H1 (cell line): ENCODE measurements around the gene ABHD14A. TPM values are rescaled to one million over a fixed set of nuclear protein-coding genes. Genes with fewer than 3 reads are reported as not detected.

ENCODE experiments used
- CTCF ChIA-PET: fragments of 300-600 bp; sonication (Branson Sonifier 250); formaldehyde crosslinking; loops from one replicate; lab custom pipeline; 2021; ENCODE audit not compliant: partially characterized antibody; lab: Charles Lee
- POLR2A ChIA-PET: fragments of 300-600 bp; sonication (Branson Sonifier 250); formaldehyde crosslinking; loops from one replicate; lab custom pipeline; 2021; ENCODE audit warnings: inconsistent platforms; ENCODE audit not compliant: partially characterized antibody; lab: Charles Lee
- DNase-seq, 2 experiments: peaks; one replicate each; pipeline versions ENCODE4 v3.0.0 to v3.0.0-alpha.2; 2010 to 2022; ENCODE audit warnings: low spot score in 2 of 2, low read depth in 1 of 2, mixed read lengths in 1 of 2
- FAIRE-seq: peaks from 2 replicates; lab custom pipeline; 2011; peaks lifted over from hg19 to GRCh38; lab: Jason Lieb, UNC
- H2AFZ ChIP-seq: 2 replicates; pipeline ENCODE4 v1.8.1; 2012; ENCODE audit warnings: low read length, inconsistent platforms
- H2AK5ac ChIP-seq: 2 replicates; pipeline ENCODE4 v1.6.1; 2013; ENCODE audit warnings: low read depth, low read length
- H2BK120ac ChIP-seq: replicated peaks from 2 replicates; pipeline ENCODE3; 2013; ENCODE audit warnings: low read depth, low read length, inconsistent platforms
- H2BK12ac ChIP-seq: 2 replicates; pipeline ENCODE4 v1.6.1; 2013; ENCODE audit warnings: low read depth, low read length
- H2BK15ac ChIP-seq: 2 replicates; pipeline ENCODE4 v1.6.1; 2013; ENCODE audit warnings: low read length
- H2BK20ac ChIP-seq: 2 replicates; pipeline ENCODE4 v1.6.1; 2013; ENCODE audit warnings: low read length
- H2BK5ac ChIP-seq: 2 replicates; pipeline ENCODE4 v1.6.1; 2013; ENCODE audit warnings: low read depth, low read length
- H3K14ac ChIP-seq: 2 replicates; pipeline ENCODE4 v1.6.1; 2013; ENCODE audit warnings: inconsistent platforms; ENCODE audit not compliant: insufficient read length
- H3K18ac ChIP-seq: 2 replicates; pipeline ENCODE4 v1.6.1; 2013; ENCODE audit warnings: low read length; ENCODE audit errors: extremely low read depth
- H3K23ac ChIP-seq: 2 replicates; pipeline ENCODE4 v1.6.1; 2013; ENCODE audit warnings: inconsistent platforms; ENCODE audit not compliant: insufficient read length
- H3K23me2 ChIP-seq: 2 replicates; pipeline ENCODE4 v1.6.1; 2013; ENCODE audit warnings: low read depth, low read length
- H3K27ac ChIP-seq: 2 replicates; pipeline ENCODE4 v1.6.1; 2011; ENCODE audit warnings: low read depth, low read length, inconsistent platforms
- H3K27me3 ChIP-seq, 4 experiments: replicated peaks in 1 of 4; 1 replicate in 1 of 4; 2 replicates in 3 of 4; pipeline versions ENCODE4 v1.6.1 to v1.8.1; 2011 to 2013; ENCODE audit warnings: low read length in 3 of 4, mild to moderate bottlenecking in 3 of 4, inconsistent platforms in 2 of 4, mixed read lengths in 2 of 4, moderate library complexity in 1 of 4; ENCODE audit not compliant: control insufficient read depth in 3 of 4, insufficient read depth in 3 of 4; ENCODE audit errors: extremely low read depth in 1 of 4
- H3K36me3 ChIP-seq, 4 experiments: 2 replicates each; pipeline versions ENCODE4 v1.6.1 to v1.8.1; 2011 to 2013; ENCODE audit warnings: mild to moderate bottlenecking in 4 of 4, low read length in 3 of 4, moderate library complexity in 2 of 4, control low read depth in 1 of 4, inconsistent platforms in 1 of 4; ENCODE audit not compliant: insufficient read depth in 4 of 4, control insufficient read depth in 2 of 4
- H3K4ac ChIP-seq: replicated peaks from 2 replicates; pipeline ENCODE3; 2013; ENCODE audit warnings: low read length, low read depth, mixed read lengths, inconsistent platforms; ENCODE audit not compliant: insufficient read length
- H3K4me1 ChIP-seq, 4 experiments: replicated peaks in 1 of 4; 1 replicate in 1 of 4; 2 replicates in 3 of 4; pipeline versions ENCODE4 v1.6.1 to v1.8.1; 2011 to 2013; ENCODE audit warnings: low read length in 3 of 4, inconsistent platforms in 2 of 4, mixed read lengths in 1 of 4; ENCODE audit not compliant: insufficient read depth in 4 of 4, control insufficient read depth in 3 of 4
- H3K4me2 ChIP-seq, 2 experiments: 2 replicates each; pipeline versions ENCODE4 v1.6.1 to v1.8.1; 2011 to 2013; ENCODE audit warnings: low read depth in 2 of 2, low read length in 2 of 2, control low read depth in 1 of 2, inconsistent platforms in 1 of 2, mild to moderate bottlenecking in 1 of 2; ENCODE audit not compliant: insufficient read depth in 1 of 2
- H3K4me3 ChIP-seq, 4 experiments: fragments of 200-600, 300-600 bp in 1 of 4; sonication (generic), shearing (Covaris generic), sonication (Bioruptor Twin) in 1 of 4; 2 replicates each; pipeline versions ENCODE4 v1.5.1 to v1.8.1; 2011 to 2016; ENCODE audit warnings: low read length in 4 of 4, low read depth in 3 of 4, control low read depth in 2 of 4, inconsistent platforms in 2 of 4, mild to moderate bottlenecking in 2 of 4, mixed read lengths in 1 of 4, moderate library complexity in 1 of 4; ENCODE audit not compliant: insufficient read depth in 2 of 4; ENCODE audit errors: extremely low read depth in 1 of 4
- H3K56ac ChIP-seq: replicated peaks from 2 replicates; pipeline ENCODE3; 2013; ENCODE audit warnings: low read depth, mild to moderate bottlenecking, mixed read lengths, low read length, inconsistent platforms; ENCODE audit not compliant: insufficient read length
- H3K79me1 ChIP-seq: 2 replicates; pipeline ENCODE4 v1.6.1; 2013; ENCODE audit warnings: low read depth, low read length, control low read depth
- H3K79me2 ChIP-seq, 2 experiments: 2 replicates each; pipeline versions ENCODE4 v1.6.1 to v1.8.1; 2012 to 2013; ENCODE audit warnings: low read length in 2 of 2, mild to moderate bottlenecking in 2 of 2, inconsistent platforms in 1 of 2; ENCODE audit not compliant: insufficient read depth in 2 of 2, control insufficient read depth in 1 of 2
- H3K9ac ChIP-seq, 4 experiments: replicated peaks in 1 of 4; 1 replicate in 1 of 4; 2 replicates in 3 of 4; pipeline versions ENCODE4 v1.6.1 to v1.8.1; 2011 to 2013; ENCODE audit warnings: low read depth in 3 of 4, low read length in 3 of 4, control low read depth in 2 of 4, mild to moderate bottlenecking in 2 of 4, moderate library complexity in 2 of 4, inconsistent platforms in 1 of 4; ENCODE audit errors: extremely low read depth in 1 of 4
- H3K9me3 ChIP-seq, 2 experiments: 2 replicates each; pipeline versions ENCODE4 v1.6.1 to v1.8.1; 2012 to 2013; ENCODE audit warnings: mild to moderate bottlenecking in 2 of 2, moderate library complexity in 2 of 2, control low read depth in 1 of 2, inconsistent platforms in 1 of 2, low read depth in 1 of 2, low read length in 1 of 2, mixed read lengths in 1 of 2; ENCODE audit not compliant: insufficient read depth in 2 of 2
- H4K20me1 ChIP-seq, 2 experiments: replicated peaks in 1 of 2; 2 replicates each; pipeline versions ENCODE3 to v1.8.1; 2011 to 2013; ENCODE audit warnings: inconsistent platforms in 2 of 2, low read length in 2 of 2, mild to moderate bottlenecking in 1 of 2; ENCODE audit not compliant: insufficient read depth in 2 of 2, control insufficient read depth in 1 of 2
- H4K5ac ChIP-seq: 2 replicates; pipeline ENCODE4 v1.6.1; 2013; ENCODE audit warnings: low read length, low read depth, mixed read lengths, inconsistent platforms; ENCODE audit not compliant: insufficient read length
- H4K8ac ChIP-seq: 2 replicates; pipeline ENCODE4 v1.8.0; 2013; ENCODE audit warnings: mild to moderate bottlenecking, moderate library complexity, low read length, inconsistent platforms; ENCODE audit not compliant: insufficient read depth; ENCODE audit errors: extremely low read depth
- H4K91ac ChIP-seq: replicated peaks from 2 replicates; pipeline ENCODE3; 2013; ENCODE audit warnings: low read length, mixed read lengths, inconsistent platforms; ENCODE audit not compliant: insufficient read length
- BACH1 ChIP-seq: IDR thresholded peaks from 2 replicates; pipeline ENCODE4 v1.6.1; 2012; ENCODE audit warnings: low read length, improper control_type of control experiment
- NANOG ChIP-seq: IDR thresholded peaks from 2 replicates; pipeline ENCODE4 v1.6.1; 2011; ENCODE audit warnings: low read length, low read depth, mild to moderate bottlenecking, inconsistent platforms; ENCODE audit not compliant: insufficient read depth, poor library complexity, severe bottlenecking
- RBBP5 ChIP-seq: IDR thresholded peaks from 2 replicates; pipeline ENCODE4 v1.7.1; 2012; ENCODE audit warnings: low read depth, mild to moderate bottlenecking, inconsistent platforms, low read length, moderate library complexity, borderline replicate concordance
- WGBS, 2 experiments: shearing (Covaris generic) in 1 of 2; methylation state at CpG; one replicate each; pipeline versions ENCODE4 v1.1.6 to v1.1.7; 2013 to 2015; ENCODE audit warnings: low lambda C conversion rate in 2 of 2, mixed read lengths in 2 of 2, inconsistent platforms in 1 of 2, low coverage in 1 of 2, missing lambda C conversion rate in 1 of 2; ENCODE audit not compliant: insufficient replicate concordance in 2 of 2, insufficient coverage in 1 of 2, insufficient read length in 1 of 2; ENCODE audit errors: extremely low coverage in 1 of 2, missing lambda C conversion rate in 1 of 2; 5-methylcytosine and 5-hydroxymethylcytosine counted together
- polyA plus RNA-seq, 7 experiments: library from polyadenylated mRNA; depleted of rRNA in 3 of 7; stranded (reverse) in 5 of 7; unstranded in 2 of 7; fragments of >200 nt in 5 of 7; fragments of 200-250 nt in 2 of 7; gene quantifications; 1 replicate in 5 of 7; 2 replicates in 1 of 7; 4 replicates in 1 of 7; pipeline versions ENCODE4 v1.2.1 to v1.2.3, GENCODE V29; 2011 to 2013; ENCODE audit warnings: missing spikeins in 2 of 7, mixed read lengths in 2 of 7
- total RNA-seq: library from RNA; stranded (reverse); fragmentation: NEBNext Ultra II Directional; extraction: Animal tissue kit (Norgen Biotek cat#: 25700); gene quantifications from 2 replicates; pipeline ENCODE4 v1.2.1, GENCODE V29; 2021

ABHD14A gene
- total and polyA plus RNA-seq, 2 of the 8 experiments (the other 6 are each of a cell fraction or from before 2014, with no cell fraction given), result 4.6 to 9.8 TPM

- WGBS, 2 experiments, result 96% methylated on average over 11 of the region's 11 CpGs; no CpG with 5 or more reads in 1 of the 2 experiments
Observed at GRCh38 chr3:51934139-51934850, 40.6 kb upstream of the ABHD14A start.

More at GRCh38 chr3:51934139-51934850, 40.6 kb upstream of the ABHD14A start:
- Histone ChIP-seq H4K8ac (0 out of 2 replicates have a peak overlapping the region, but pooled peaks have one; percentile 2), H3K9me3 (no peaks in the 10 kb centered on the region), H3K4me3 (no peak overlapping the region), H3K18ac (no peak overlapping the region), H2AK5ac (no peak overlapping the region), H3K9ac (no peak overlapping the region), H2BK5ac (no peak overlapping the region), H3K27ac (no peak overlapping the region), H3K4me2 (no peak overlapping the region), H4K20me1 (peaks cover 0 to 26% of the 10 kb centered on the region in 2 experiments), H4K91ac (no peak overlapping the region), H3K56ac (no peak overlapping the region), H3K79me2 (peaks cover 0 to 10% of the 10 kb centered on the region in 2 experiments; a peak in 2 of 4 replicates), H3K23me2 (no peaks in the 10 kb centered on the region), H3K36me3 (peaks cover 26 to 47% (median 43%) of the 10 kb centered on the region in 4 experiments), H3K23ac (no peak overlapping the region), H3K27me3 (no peaks in the 10 kb centered on the region), H2BK120ac (no peak overlapping the region), H2AFZ (no peak overlapping the region), H3K4me1 (no peaks in the 10 kb centered on the region), H2BK12ac (no peak overlapping the region), H2BK15ac (no peak overlapping the region), H4K5ac (no peak overlapping the region), H3K14ac (no peak overlapping the region), H3K4ac (no peak overlapping the region), H2BK20ac (no peak overlapping the region), H3K79me1 (peaks cover 5% of the 10 kb centered on the region)
- ChIA-PET POLR2A (interaction anchor here (0.9 to 1.6 kb wide), 2 partner anchors 32 to 35 kb away, joined by 3 to 6 read pairs; no protein-coding TSS in a partner anchor), CTCF (interaction anchor here (0.6 to 1.8 kb wide), 4 partner anchors 11 to 114 kb away, joined by 3 to 7 read pairs (median 6); no protein-coding TSS in a partner anchor)
- TF ChIP-seq RBBP5 (no peak), NANOG (no peak), BACH1 (no peak)
- FAIRE-seq (no peak), DNase-seq (no peak)
